Lower leg skin (tissue), 4 donors: Measurements from ENCODE around the gene CSNK1D. TPM values are rescaled to one million over a fixed set of nuclear protein-coding genes. Genes with fewer than 3 reads are reported as not detected.

Experiments
- DNase-seq, 2 donors: peaks; one replicate each; pipeline ENCODE4 v3.0.0-alpha.2; 2019; ENCODE audit warnings: low spot score in 2 of 2
- H3K4me3 ChIP-seq: fragments of 200-600 bp; sonication (generic); 2 replicates; pipeline ENCODE4 v1.5.1; 2017; ENCODE audit warnings: mild to moderate bottlenecking, low read depth; ENCODE audit not compliant: poor library complexity, severe bottlenecking
- POLR2A ChIP-seq, 2 donors: fragments of 450-650 bp; IDR thresholded peaks; one replicate each; pipeline ENCODE4 v1.6.1; 2016 to 2017; ENCODE audit warnings: antibody characterized with exemption in 2 of 2, mild to moderate bottlenecking in 1 of 2, moderate library complexity in 1 of 2
- WGBS, 2 donors: methylation state at CpG; one replicate each; pipeline ENCODE4 v1.1.5; 2018; 5-methylcytosine and 5-hydroxymethylcytosine counted together
- intact Hi-C: fragments of 100-400 bp; cut with DNase I; formaldehyde crosslinking; loops from one replicate; pipeline ENCODE4 v1.15.0; 2023; ENCODE audit warnings: low total_unique reads
- total RNA-seq, 4 donors: library from RNA; depleted of rRNA; stranded (reverse); fragments of >200 nt; gene quantifications; one replicate each; pipeline ENCODE4 v1.1.0, GENCODE V29; 2016
- TF ChIP-seq, protein P1 (sequence below), 3 donors: fragments of 450-650 bp; IDR thresholded peaks; one replicate each; pipeline ENCODE4 v1.5.1; 2016; ENCODE audit warnings: antibody characterized with exemption in 3 of 3, mild to moderate bottlenecking in 3 of 3, moderate library complexity in 2 of 3

CSNK1D gene
- total RNA-seq, 4 donors from 2014 or later, result 46.0 to 88.4 (median 56.4) TPM

- no peak overlapping the region for H3K4me3 ChIP-seq
- intact Hi-C loops, result no loop called here
- DNase-seq, result no peak
- 59 to 63% methylated on average over 26 of the region's 26 CpGs for WGBS, 2 donors
- TF ChIP-seq, protein P1, sequence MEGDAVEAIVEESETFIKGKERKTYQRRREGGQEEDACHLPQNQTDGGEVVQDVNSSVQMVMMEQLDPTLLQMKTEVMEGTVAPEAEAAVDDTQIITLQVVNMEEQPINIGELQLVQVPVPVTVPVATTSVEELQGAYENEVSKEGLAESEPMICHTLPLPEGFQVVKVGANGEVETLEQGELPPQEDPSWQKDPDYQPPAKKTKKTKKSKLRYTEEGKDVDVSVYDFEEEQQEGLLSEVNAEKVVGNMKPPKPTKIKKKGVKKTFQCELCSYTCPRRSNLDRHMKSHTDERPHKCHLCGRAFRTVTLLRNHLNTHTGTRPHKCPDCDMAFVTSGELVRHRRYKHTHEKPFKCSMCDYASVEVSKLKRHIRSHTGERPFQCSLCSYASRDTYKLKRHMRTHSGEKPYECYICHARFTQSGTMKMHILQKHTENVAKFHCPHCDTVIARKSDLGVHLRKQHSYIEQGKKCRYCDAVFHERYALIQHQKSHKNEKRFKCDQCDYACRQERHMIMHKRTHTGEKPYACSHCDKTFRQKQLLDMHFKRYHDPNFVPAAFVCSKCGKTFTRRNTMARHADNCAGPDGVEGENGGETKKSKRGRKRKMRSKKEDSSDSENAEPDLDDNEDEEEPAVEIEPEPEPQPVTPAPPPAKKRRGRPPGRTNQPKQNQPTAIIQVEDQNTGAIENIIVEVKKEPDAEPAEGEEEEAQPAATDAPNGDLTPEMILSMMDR (IDR thresholded peaks at IDR 0.05), result no peak
- TF ChIP-seq POLR2A (IDR thresholded peaks at IDR 0.05), result no peak
Measured at GRCh38 chr17:82320140-82320840, 46.8 kb upstream of the CSNK1D start.

GRCh38 chr17:82319619-82320062 lies 46.1 kb upstream of the CSNK1D start:
- no peak overlapping the region for H3K4me3 ChIP-seq
- intact Hi-C loops, result loop anchor here (10.0 kb wide), 1 partner anchor 85 kb away; no protein-coding TSS in a partner anchor
- DNase-seq, result no peak
- WGBS, 2 donors, result 84 to 88% methylated on average over 33 to 35 of the region's 35 CpGs
- TF ChIP-seq, protein P1 (IDR thresholded peaks at IDR 0.05), result no peak
- TF ChIP-seq POLR2A (IDR thresholded peaks at IDR 0.05), result no peak

DNA sequence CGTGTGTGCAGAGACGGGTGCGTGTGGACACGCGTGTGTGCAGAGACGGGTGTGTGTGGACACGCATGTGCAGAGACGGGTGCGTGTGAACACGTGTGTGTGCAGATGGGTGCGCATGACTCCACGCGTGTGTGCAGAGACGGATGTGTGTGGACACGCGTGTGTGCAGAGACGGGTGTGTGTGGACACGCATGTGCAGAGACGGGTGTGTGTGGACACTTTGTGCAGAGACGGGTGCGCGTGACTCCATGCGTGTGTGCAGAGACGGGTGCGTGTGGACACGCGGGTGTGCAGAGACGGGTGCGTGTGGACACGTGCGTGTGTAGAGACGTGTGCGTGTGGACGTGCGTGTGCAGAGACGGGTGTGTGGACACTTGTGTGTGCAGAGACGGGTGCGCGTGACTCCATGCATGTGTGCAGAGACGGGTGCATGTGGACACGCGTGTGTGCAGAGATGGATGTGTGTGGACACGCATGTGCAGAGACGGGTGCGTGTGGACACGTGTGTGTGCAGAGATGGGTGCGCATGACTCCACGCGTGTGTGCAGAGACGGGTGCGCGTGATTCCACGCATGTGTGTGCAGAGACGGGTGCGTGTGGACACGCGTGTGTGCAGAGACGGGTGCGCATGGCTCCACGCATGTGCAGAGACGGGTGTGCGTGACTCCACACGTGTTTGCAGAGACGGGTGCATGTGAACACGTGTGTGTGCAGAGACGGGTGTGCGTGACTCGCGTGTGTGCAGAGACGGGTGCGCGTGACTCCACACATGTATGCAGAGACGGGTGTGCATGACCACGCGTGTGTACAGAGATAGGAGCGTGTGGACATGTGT lies 45.5 kb upstream of the CSNK1D start:
- no peak for TF ChIP-seq POLR2A (IDR thresholded peaks at IDR 0.05)
- TF ChIP-seq, protein P1 (IDR thresholded peaks at IDR 0.05), result no peak
- intact Hi-C loops, result loop anchor here (10.0 kb wide), 1 partner anchor 84 kb away; no protein-coding TSS in a partner anchor
- DNase-seq, result no peak
- H3K4me3 ChIP-seq, result no peak overlapping the region
- WGBS, 2 donors, result 90 to 93% methylated on average over 76 of the region's 76 CpGs

DNA sequence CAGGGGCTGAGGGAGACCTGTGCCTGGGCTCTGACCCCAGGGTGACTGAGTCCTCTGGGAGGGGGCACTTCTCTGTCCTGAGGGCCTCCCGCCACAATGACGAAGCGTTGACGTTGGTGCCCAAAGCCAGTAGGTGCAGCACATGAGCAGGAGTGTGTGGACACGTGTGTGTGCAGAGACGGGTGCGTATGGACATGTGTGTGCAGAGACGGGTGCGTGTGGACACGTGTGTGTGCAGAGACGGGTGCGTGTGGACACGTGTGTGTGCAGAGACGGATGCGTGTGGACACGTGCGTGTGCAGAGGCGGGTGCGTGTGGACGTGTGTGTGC lies 44.6 kb upstream of the CSNK1D start:
- no peak for DNase-seq
- WGBS, 2 donors, result 92 to 93% methylated on average over 20 of the region's 20 CpGs
- no peak overlapping the region for H3K4me3 ChIP-seq
- intact Hi-C loops, result loop anchor here (10.0 kb wide), 1 partner anchor 83 kb away; no protein-coding TSS in a partner anchor
- TF ChIP-seq, protein P1 (IDR thresholded peaks at IDR 0.05), result no peak
- TF ChIP-seq POLR2A (IDR thresholded peaks at IDR 0.05), result no peak

DNA sequence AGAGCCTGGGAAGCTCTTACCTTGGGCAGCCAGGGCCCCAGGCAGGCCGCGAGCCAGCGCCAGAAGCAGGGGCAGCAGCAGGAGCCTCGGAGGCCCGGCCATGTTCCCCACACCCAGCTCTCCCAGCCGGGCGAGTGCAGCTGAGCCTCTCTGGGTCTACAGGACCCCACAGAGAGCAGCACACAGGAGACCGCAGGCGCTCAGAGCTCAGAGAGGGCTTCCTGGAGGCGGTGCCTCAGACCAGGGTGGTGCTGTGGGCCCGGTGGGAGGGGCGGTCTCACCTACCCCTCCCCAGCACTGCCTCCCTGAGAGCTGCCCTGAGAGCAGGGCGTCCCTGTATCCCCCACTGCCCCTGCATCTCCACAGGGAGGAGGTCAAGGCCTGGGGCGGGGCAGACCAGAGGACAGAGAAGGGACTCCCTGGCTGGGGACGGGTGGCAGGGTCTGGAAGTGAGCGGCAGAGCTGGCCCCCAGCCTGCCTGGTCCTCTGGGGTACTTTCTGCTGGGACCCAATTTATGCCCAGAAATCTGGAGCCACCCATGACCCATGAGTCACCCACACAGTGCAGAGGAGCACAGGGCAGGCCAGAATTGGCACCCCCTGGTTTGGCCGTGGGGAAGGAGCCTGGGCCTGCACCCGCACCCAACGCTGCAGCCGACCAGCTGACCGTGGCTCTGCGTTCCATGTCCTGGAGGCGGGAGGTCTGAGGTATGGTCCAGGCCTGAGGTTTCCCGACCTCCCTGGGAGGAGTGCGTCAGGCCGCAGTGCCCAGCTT lies 44.1 kb upstream of the CSNK1D start, which contains the start of gene CD7:
Gene CD7, minus strand, starts transcription at position 215 of the 775 bp plus-strand sequence. Its CDS starts 113 bp downstream, at position 102.
- H3K4me3 ChIP-seq, result no peak within 1 kb of the TSS

More for the DNA sequence above, 44.1 kb upstream of the CSNK1D start, which contains the start of gene CD7:
- intact Hi-C loops, result loop anchor here (10.0 kb wide), 1 partner anchor 83 kb away; no protein-coding TSS in a partner anchor
- no peak for DNase-seq
- TF ChIP-seq POLR2A (IDR thresholded peaks at IDR 0.05), result no peak
- TF ChIP-seq, protein P1 (IDR thresholded peaks at IDR 0.05), result no peak
- WGBS, 2 donors, result 80 to 82% methylated on average over 19 to 23 of the region's 26 CpGs
